ENCODE measurements around the gene FYB2. TPM values are rescaled to one million over a fixed set of nuclear protein-coding genes. Genes with fewer than 3 reads are reported as not detected.

FYB2 gene
- total RNA-seq, 6 experiments from 2014 or later = 11.2 to 27.5 (median 16.1) TPM

DNA sequence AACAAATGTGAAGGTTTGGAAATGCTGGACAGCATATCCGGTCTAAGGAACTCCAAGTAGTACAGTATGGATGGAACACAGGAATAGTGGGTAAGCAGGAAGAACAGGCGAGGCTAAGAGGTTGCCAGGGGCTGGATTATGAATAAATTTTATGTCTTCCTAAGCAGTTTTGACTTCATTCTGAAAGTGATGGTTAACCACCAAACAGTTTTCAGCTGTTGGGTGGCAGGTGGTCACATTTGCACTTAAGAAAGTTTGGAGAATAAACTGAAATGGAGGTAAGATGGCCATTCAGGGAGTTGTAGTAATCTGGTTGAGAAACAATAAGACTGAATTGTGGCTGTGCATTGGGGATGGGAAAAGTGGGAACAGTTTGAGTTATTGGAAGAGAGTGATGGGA, 90.2 kb downstream of the FYB2 start:
- intact Hi-C loops (cut with DNase I) = no loop called here
- 92% methylated on average over 2 of the region's 2 CpGs for WGBS (ENCODE audit: insufficient coverage, low coverage, low lambda C conversion rate, missing lambda C conversion rate)
- Histone ChIP-seq H3K36me3 (no peaks in the 10 kb centered on the region), H3K9me3 (no peaks in the 10 kb centered on the region), H3K27ac (no peak overlapping the region), H3K4me1 (no peaks in the 10 kb centered on the region), H3K4me3 (no peak overlapping the region), H3K27me3 (no peaks in the 10 kb centered on the region)
- TF ChIP-seq, protein P1, sequence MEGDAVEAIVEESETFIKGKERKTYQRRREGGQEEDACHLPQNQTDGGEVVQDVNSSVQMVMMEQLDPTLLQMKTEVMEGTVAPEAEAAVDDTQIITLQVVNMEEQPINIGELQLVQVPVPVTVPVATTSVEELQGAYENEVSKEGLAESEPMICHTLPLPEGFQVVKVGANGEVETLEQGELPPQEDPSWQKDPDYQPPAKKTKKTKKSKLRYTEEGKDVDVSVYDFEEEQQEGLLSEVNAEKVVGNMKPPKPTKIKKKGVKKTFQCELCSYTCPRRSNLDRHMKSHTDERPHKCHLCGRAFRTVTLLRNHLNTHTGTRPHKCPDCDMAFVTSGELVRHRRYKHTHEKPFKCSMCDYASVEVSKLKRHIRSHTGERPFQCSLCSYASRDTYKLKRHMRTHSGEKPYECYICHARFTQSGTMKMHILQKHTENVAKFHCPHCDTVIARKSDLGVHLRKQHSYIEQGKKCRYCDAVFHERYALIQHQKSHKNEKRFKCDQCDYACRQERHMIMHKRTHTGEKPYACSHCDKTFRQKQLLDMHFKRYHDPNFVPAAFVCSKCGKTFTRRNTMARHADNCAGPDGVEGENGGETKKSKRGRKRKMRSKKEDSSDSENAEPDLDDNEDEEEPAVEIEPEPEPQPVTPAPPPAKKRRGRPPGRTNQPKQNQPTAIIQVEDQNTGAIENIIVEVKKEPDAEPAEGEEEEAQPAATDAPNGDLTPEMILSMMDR (IDR thresholded peaks at IDR 0.05) = no peak
- DNase-seq = no peak
- ATAC-seq = no peak

DNA sequence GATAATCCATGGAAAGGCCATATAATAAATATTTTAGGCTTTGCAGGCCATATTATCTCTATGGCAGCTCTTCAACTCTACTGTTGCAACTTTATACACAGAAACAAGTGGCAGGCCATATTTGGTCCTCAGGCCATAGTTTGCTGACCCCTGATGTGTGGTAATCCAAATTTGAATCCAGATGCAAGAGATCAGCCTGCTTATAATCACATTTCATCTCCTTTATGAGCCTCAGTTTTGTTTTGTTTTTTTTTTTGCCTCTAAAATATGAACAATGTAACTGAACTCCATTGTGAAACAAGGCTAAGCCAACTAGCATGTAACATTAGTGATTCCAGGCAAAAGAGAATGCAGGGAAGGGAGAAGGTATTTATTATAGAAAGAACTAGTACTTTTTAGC, 92.5 kb downstream of the FYB2 start:
- intact Hi-C loops (cut with DNase I) = no loop called here
- no peak for TF ChIP-seq POLR2A (IDR thresholded peaks at IDR 0.05)
- TF ChIP-seq, protein P1 (IDR thresholded peaks at IDR 0.05) = no peak

DNA sequence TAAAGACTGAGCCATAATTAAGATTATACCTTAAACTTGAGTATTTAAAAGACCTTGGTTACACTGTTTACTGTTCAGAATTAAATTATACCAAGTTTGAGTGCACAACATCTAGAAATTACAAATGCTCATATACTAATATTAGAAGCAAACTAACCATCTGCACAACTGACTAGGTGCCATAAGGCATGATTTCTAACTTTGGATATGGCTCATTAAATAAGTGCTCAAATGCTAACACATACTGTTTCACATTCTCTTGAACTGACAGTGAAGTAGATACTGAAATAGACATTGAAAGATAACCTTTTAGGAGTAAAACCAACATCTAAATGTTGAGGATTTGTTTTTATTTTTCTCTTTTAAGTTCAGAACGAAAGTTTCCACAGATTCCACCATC, 100.0 kb downstream of the FYB2 start:
- no peak overlapping the region for H3K27ac ChIP-seq
- H3K36me3 ChIP-seq = peaks cover 0 to 6% (median 0%) of the 10 kb centered on the region in 4 donors
- intact Hi-C loops (cut with DNase I) = no loop called here
- no peak overlapping the region for H3K4me3 ChIP-seq
- H3K4me1 ChIP-seq = no peaks in the 10 kb centered on the region
- H3K9me3 ChIP-seq = no peaks in the 10 kb centered on the region
- WGBS (ENCODE audit: insufficient coverage, low coverage, low lambda C conversion rate, missing lambda C conversion rate) = 65% methylated on average over 1 of the region's 1 CpG
- no peak for TF ChIP-seq POLR2A (IDR thresholded peaks at IDR 0.05)
- TF ChIP-seq, protein P1 (IDR thresholded peaks at IDR 0.05) = no peak
- no peak for ATAC-seq
- no peak for DNase-seq
- no peaks in the 10 kb centered on the region for H3K27me3 ChIP-seq

More for the DNA sequence above, 92.5 kb downstream of the FYB2 start:
- H3K27ac ChIP-seq = no peak overlapping the region
- H3K27me3 ChIP-seq = no peaks in the 10 kb centered on the region
- no peak overlapping the region for H3K4me3 ChIP-seq
- H3K36me3 ChIP-seq = no peaks in the 10 kb centered on the region
- no peaks in the 10 kb centered on the region for H3K9me3 ChIP-seq
- H3K4me1 ChIP-seq = no peaks in the 10 kb centered on the region
- no peak for ATAC-seq
- no peak for DNase-seq

- Histone ChIP-seq H3K4me3 (no peak overlapping the region), H3K27me3 (no peaks in the 10 kb centered on the region), H3K36me3 (peaks cover 0 to 6% (median 0%) of the 10 kb centered on the region in 4 donors), H3K4me1 (no peaks in the 10 kb centered on the region), H3K9me3 (no peaks in the 10 kb centered on the region), H3K27ac (no peak overlapping the region)
- DNase-seq = no peak
- WGBS (ENCODE audit: insufficient coverage, low coverage, low lambda C conversion rate, missing lambda C conversion rate) = 45% methylated on average over 1 of the region's 1 CpG
- TF ChIP-seq, protein P1 (IDR thresholded peaks at IDR 0.05) = no peak
- TF ChIP-seq POLR2A (IDR thresholded peaks at IDR 0.05) = no peak
- ATAC-seq = no peak
- intact Hi-C loops (cut with DNase I) = no loop called here
Observed at GRCh38 chr1:56715156-56715555, 104.0 kb downstream of the FYB2 start.

DNA sequence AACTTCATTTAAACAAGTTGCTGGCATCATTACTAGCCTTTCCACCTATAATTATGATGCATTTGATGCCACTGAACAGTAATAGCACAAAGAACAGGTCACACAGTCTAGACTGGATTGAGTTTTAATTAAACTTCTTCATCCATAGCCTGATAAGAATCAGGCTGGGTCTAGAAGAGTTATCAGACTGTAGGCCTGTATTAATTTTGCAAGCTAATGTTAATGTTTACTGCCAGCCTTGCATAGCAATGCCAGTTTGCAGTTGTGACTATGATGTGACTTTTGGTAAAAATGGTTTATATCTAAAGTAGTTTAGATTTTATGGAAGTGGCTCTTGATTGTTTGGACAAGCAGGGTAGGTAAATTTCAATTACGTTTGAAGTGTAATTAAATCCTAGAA, 106.1 kb downstream of the FYB2 start:
- ATAC-seq (no peak), DNase-seq (no peak)
- Histone ChIP-seq H3K4me1 (no peaks in the 10 kb centered on the region), H3K36me3 (no peaks in the 10 kb centered on the region), H3K4me3 (no peak overlapping the region), H3K27me3 (no peaks in the 10 kb centered on the region), H3K9me3 (no peaks in the 10 kb centered on the region), H3K27ac (no peak overlapping the region)
- intact Hi-C loops (cut with DNase I) = no loop called here
- 39% methylated on average over 1 of the region's 1 CpG for WGBS (ENCODE audit: insufficient coverage, low coverage, low lambda C conversion rate, missing lambda C conversion rate)
- TF ChIP-seq, protein P1 (IDR thresholded peaks at IDR 0.05) = no peak
